ENCODE measurements around the gene UFSP1.

The UFSP1 gene

DNA sequence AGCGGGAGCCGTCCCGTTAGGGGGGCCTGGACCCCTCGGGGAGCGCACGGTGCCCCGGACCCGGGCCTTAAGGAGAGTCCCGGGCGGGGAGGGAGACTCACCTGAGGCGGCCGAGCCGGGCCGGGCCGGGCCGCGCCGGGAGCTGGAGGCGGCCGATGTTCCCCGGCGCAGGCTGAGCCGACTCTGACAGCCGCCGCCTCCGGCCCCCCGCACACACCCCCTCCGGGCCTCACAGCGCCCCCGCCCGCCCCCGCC, 6.1 kb upstream of the UFSP1 start, which contains the start of gene ACHE:
TSS of gene ACHE (minus strand) at position 188 of the 255 bp plus-strand sequence. CDS start 1,656 bp downstream, outside the sequence.
- no peak for DNase-seq

DNA sequence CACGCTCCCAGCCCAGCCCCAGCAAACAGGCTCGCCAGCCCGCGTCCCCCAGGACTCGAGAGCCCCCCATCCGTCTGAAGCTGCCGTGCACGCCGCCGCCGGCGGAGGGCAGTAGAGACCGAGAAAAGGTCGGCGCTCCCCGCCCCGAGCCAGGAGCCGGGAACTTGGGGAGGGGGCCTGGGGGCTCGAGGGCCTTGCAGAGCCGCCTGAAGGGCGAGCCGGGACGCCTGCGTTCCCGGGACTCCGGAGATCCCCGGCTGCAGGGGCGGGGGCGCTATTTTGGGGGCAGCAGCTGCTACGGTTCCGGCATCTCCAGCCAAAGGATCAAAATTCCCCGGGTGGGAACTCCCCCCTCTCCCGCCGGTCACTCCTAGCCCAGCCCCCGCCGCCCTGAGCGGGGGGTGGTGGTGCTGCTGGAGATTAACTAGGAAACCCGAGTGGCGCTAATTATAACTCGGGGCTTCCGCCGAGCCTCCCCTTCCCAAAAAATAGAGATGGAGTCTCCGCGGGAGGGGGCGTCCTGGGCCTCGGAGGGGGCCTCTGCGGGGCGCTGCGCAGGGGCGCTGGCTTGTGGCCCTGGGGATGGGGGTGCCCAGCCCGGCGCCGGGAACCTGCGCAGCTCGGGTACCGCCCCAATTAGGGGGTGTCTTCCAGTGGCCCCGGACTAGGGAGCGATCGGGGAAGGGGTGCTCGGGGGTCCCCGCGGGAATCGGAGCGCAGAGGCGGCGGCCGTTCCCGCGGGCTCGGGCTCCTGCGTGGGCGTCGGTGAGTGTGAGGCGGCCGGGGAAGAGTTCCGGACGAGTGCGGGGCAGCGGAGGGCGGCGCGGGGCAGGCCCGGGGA, 5.6 kb upstream of the UFSP1 start:
- peak; percentile 50 for DNase-seq

DNA sequence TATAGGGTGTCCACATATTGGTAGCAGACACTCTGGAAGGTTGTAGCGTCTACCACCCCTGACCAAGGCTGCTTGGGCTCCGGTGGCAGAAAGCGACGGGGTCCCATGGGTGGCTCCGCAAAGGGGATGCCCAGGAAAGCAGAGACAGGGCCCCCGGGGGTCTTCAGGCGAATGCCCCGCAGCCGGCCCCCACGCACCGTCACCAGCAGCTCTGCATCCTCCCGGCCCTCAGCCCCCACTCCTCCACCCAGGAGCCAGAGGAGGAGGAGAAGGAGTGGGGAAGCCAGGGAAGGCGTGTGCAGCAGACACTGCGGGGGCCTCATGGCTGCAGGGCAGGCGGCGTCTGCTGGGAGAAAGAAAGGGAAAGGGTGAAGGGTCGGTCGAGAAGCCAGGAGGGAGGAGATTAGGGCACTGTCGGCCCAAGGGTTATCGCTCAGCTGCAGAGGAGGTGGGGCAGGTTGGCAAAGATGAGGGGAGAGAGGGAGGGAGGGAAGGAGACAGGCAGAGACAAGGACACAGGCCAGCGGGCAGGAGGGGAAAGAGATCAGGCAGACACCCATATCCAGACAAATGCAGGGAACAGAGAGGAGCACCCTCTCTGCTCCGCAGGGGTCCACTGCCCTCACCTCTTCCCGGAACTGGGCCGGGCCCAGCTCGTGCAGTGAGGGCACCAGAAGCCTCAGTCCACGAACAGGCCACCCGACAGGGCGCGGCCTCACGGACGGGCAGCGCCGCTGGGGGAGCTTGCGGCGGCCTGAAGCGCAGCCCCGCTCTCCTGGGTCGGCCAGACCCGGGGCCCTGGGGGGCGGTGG, 4.6 kb upstream of the UFSP1 start:
- no peak for DNase-seq

DNA sequence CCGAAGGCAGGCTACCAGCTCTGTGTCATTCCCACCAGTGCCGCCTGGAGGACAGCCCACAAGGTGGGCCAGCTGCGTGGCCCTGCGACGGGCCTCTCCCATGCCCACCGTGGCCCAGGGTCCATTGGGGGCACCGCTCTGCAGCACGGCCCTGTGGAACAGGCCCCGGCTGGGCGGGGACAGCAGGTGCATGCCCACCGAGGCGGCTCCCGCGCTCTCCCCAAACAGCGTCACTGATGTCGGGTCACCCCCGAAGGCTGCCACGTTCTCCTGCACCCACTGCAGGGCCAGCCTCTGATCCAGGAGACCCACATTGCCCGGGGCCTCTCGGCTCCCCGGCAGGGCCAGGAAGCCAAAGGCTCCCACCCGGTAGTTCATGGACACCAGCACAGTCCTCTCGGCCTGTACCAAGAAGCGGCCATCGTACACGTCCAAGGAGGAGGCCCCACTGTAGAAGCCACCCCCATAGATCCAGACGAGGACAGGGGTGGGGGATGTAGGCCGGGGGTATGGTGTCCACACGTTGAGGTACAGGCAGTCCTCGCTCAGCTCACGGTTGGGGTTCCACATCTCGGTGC, 3.9 kb upstream of the UFSP1 start:
- no peak for DNase-seq

DNA sequence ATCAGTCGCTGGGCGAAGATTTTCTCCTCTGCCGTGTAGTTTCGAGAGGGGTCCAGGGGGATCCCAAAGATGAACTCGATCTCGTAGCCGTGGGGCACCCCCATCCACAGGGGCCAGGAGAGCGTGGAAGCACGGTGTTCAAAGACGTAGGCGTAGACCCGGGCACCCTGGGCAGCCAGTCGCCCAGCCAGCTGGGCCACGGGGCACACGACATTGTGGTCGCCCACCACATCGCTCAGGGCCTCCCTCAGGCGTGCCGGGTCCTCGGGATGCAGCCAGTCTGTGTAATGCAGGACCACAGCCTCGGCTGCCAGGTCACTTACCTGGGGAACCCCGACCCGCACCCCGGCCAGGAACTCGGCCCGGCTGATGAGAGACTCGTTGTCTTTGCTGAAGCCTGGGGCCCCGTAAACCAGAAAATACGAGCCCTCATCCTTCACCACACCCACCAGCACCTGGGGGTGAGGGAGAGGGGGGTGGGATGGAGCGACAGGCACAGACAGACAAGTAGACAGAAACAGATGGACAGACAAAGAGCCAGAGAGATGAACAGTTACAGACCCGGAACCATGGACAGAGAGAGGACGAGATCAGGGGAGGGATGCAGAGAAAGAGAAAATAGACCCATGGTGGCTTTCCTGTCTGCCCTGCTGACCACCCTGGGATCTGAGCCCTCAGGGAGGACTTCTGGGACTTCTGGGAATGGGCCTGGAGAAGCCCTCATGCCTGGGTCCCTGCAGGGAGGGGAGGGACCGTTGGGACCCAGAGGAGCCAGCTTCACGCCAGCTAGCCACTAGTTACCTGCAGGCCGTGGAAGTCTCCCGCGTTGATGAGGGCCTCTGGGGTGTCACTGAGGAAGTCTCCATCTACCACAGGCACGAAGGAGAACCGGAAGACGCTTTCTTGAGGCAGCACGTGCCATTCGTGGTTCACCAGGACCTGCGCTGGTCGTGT, 3.1 kb upstream of the UFSP1 start:
- no peak for DNase-seq

DNA sequence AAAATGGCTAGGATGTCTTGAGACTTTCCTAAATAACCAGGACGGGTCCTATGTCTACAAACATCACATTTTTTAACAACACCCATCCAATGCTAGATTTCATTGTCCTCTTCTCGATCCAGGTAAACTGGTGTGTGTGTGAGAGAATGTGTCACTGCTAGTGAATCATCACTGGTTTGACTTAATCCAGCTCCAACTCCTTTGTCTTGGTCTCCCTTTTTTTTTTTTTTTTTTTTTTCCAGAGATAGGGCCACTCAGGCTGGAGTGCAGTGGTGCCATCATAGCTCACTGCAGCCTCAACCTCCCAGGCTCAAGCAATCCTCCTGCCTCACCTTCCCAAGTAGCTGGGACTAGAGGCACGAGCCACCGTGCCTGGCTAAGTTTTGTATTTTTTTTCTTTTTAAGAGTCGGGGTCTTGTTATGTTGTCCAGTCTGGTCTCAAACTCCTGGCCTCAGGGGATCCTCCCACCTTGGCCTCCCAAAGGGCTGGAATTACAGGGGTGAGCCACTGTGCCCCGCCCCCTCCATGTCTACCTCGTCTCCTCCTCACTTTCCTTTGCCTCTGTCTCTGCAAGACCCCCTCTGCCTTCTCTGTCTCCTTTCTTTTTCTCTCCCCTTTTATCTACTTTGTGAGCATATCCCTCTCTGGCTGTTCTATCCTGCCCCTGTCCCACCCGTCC, 2.2 kb upstream of the UFSP1 start:
- DNase-seq: no peak

DNA sequence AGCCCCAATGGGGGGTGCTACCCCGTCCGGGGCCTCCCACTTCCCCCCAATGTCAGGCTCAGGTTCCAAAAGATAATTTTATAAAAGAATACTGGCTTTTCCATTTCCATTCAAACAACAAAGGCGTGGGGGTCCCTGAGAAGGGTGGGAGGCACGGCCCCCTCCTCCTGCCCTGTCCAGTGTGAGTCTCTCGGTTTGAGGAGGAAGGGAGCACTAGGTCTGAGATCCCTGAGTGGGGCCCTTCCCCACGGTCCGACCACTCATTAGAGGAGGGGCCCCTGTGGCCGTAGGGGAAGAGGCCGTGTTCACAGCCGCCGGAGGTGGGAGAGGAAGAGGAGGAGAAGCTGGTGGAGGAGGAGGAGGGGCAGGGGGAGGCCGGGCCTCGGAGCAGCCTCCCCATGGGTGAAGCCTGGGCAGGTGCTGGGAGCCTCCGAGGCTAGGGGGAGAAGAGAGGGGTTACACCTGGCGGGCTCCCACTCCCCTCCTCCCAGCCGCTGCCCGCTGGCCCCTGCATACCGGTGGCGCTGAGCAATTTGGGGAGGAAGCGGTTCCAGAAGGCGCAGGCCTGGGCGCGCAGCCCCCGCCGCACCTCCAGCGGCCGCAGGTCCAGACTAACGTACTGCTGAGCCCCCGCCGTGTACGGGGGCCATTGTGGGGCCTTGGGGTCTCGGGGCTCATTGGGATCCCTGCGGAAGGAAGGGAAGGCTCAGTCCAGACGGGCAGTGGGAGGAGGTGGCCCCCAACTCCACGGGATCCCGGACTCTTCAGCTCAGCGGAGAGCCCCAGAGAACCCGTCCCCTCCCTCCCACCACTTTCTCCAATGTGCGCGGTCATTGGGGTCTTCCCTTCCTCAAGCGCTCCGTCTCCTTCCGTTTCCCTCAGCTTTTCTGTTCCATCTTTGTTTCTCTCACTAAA, 1.4 kb upstream of the UFSP1 start:
- no peak for DNase-seq

DNA sequence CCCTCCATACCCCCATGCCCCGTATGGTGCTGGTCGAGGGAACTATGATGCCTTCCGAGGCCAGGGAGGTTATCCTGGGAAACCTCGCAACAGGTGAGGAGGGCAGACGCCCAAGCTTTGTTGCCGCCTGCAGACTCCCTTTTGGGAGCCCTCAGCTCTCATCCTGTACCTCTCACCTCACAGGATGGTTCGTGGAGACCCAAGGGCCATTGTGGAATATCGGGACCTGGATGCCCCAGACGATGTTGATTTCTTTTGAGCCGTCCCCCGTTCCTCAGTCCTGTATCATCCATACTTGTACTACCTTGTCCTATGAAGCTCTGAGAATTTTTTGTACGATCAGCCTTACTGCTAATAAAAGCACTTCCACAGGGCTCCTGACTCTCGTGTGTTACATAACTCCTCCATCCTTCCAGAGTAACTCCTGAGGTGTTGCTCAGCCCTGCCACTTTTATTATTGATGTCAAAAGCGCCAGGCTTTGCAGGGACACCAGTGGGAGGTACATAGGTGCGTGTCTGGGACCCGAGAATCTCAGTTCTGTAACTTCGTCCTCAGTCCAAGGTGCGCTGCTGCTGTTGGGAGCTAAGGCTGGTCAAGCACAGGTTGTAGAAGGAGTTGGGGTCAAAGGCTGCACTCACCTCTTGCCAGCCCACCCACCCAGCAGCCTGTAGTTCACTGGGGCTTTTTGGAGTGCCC, 1.1 kb downstream of the UFSP1 start:
- no peak for DNase-seq

DNA sequence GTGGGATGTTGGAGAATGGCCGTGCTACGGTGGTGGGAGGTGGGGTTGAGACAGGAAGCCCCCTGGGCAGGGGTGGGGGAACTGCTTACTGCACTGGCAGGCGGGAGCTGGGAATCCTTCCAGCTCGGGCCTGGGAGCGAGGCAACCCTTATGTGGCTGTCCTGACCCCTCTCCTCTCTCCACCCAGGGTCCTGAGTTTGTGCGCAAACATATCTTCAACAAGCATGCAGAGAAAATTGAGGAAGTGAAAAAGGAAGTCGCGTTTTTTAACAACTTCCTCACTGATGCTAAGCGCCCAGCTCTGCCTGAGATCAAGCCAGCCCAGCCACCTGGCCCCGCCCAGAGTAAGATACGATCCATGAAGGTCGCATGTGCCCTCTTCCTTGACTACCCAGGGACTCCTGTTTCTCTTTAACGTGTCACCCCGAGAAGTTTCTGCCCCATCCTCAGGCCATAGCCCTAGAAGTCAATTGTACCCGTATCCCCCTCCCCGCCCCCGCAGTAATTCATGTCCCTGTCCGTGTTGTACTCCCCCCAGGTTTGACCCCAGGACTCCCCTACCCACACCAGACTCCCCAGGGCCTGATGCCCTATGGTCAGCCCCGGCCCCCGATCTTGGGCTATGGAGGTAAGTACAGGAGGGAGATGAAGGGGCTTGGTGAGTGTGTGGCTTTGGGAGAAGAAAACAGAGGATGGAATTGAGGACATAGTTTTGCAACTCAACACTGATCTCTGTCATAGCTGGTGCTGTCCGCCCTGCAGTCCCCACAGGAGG, 1.8 kb downstream of the UFSP1 start:
- peak; percentile 51 for DNase-seq

DNA sequence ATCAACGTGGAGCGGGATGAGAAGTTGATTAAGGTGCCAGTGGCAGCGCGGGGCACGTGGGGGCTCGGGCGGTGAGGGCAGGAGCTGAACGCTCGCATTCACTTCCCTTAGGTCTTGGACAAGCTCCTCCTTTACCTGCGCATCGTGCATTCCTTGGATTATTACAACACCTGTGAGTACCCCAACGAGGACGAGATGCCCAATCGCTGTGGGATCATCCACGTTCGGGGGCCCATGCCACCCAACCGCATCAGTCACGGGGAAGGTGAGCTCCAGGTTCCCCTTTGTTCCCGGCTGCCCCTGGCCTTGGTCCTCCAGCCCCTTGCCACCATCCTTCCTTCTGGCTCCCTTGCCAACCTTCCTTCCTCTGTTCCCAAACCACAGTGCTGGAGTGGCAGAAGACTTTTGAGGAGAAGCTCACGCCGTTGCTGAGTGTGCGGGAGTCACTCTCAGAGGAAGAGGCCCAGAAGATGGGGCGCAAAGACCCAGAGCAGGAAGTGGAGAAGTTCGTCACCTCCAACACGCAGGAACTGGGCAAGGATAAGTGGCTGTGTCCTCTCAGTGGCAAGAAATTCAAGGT, 2.5 kb downstream of the UFSP1 start:
- DNase-seq: no peak

DNA sequence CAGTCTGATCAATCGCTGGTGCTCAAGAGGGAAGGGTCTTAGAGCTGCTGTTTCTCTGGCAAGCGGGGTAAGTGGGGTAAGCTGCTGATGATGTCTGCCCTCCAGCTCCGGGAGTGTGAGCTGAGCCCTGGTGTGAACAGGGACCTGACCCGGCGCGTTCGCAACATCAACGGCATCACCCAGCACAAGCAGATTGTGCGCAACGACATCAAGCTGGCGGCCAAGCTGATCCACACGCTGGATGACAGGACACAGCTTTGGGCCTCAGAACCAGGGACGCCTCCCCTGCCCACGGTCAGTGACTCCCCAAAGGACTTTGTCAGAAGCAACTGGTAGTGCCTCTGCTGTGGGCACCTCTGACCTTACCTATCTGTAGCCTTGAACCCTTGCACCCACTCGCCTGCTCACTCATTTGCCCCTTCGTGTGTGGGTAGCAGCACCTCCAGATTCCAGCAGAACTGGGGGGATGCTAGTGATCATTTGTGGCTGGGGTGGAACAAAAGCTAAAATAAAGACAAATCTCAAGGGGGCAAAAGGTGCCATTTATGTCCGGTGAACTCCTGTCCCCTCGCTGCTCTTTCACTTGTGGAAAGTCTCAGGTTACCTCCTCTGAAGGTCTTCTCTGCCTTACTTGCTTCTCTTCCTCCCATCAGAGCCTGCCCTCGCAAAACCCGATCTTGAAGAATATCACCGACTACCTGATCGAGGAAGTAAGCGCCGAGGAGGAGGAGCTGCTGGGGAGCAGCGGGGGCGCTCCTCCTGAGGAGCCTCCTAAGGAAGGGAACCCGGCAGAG, 3.2 kb downstream of the UFSP1 start:
- no peak for DNase-seq

DNA sequence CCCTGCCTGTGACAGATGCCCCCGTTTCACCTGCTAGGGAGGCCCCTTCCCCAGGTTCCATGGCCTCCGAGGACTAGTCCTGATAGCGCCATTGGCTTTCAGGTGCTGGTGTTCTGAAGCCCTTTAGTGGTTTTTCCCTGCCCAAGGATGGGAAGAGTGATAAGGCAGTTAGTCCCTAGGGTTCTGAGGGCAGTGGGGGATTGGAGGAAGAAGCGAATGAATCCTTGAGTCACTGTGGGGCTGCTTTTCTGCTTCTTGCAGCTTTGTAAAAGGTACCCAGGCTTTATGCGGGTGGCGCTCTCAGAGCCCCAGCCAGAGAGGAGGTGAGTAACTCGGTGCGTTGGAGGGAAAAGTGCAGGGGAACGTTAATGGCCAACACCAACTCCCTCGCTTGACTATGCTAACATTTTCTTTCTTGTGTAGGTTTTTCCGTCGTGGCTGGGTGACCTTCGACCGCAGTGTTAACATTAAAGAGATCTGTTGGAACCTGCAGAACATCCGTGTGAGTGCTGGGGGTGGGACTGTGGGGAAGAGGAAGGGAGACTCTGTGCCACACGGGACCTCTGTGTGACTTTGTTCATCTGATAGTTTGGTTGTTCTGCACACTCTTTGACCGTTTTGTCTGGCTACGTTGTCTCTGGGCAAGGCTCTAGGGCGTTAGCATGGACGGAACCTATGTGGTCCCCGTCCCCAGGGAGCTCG, 3.9 kb downstream of the UFSP1 start:
- DNase-seq: no peak

DNA sequence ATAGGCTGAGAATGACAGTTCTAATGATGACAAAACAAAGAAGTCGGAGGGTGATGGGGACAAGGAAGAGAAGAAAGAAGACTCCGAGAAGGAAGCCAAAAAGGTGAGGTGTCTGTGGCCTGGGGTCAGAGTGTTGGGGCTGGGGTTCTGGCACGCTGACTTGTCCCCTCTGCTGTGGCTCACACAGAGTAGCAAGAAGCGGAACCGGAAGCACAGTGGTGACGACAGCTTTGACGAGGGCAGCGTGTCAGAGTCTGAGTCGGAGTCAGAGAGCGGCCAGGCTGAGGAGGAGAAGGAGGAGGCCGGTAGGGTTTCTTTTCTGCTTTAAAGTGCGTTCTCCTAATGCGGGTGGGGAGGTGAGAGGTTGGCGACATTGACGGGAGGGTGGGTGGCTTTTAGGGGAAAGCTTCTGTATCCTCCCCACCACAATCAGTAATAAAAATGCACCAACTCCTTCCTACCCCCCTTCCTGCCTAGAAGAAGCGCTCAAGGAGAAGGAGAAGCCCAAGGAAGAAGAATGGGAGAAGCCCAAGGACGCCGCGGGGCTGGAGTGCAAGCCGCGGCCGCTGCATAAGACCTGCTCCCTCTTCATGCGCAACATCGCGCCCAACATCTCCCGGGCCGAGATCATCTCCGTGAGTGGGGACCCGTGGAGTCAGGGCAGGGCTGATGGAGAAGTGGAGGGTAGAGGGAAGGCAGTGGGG, 4.6 kb downstream of the UFSP1 start:
- peak; percentile 48 for DNase-seq

DNA sequence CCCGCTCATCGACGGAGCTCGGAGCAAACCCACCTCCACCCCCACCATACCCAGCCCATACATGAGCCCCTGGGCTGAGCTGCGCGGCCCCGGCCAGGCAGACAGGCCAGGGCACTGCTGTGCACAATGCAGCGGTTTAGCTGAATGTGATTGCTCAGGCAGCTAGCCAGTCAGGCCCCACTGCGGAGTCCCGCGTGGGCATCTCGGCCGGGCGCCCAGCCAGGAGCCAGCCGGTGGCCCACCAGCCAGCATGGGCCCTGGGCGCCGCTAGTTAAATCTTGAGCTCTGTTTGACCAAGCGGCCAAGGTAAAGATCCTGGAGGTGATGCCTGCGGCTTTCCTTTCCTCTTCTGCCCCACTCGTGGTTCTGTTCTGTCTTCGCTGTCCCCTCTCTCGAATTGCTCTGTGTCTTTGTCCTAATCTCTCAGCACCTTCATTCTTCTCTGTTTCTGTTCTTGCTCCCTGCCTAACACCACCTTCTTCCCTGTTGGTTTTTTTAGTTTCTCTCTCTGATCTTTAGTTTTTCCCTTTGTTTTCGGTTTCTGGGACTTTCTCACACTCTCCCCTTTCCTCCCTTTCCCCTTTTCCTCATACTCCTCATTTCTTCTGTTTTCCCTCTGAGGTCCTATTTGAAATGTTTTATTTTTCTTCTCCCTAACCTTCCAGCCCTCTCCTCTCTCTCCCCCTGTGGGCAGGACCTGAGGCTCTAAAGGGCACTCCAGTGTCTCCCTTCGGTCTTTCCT, 6.6 kb downstream of the UFSP1 start:
- no peak for DNase-seq

DNA sequence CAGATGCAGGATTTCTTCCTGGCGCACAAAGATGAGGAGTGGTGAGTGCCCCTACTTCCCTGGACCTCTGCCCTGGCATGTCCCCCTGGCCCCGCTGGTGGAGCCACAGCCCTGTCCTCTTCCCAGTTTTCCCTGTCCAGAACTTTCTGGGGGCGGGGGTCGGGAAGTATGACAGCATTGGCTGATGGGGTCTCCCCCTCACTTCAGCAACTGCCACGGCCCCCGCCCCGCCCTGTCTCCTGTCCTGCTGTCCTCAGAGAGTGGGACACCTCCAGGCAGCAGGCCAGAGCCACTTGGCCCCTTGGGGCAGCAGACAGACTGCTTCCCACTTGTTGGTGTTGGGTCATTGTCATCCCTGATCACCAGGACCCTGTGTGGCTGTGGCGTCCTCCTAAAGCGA, 7.3 kb downstream of the UFSP1 start:
- no peak for DNase-seq

DNA sequence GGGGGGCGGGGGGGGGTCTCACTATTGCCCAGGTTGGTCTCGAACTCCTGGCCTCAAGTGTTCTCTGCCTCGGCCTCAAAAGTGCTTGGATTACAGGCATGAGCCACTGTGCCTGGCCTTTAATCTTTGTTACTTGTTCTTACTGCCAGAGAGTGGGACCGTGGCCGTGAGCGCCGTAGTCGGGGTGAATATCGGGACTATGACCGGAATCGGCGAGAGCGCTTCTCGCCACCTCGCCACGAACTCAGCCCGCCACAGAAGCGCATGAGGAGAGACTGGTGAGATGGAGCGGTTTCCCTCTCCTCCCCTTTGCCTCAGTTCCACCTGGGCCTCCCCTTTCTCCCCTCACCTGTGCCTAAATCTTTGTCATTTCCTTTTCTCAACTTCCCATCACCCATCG, 8.4 kb downstream of the UFSP1 start:
- DNase-seq: no peak

Measured in T-helper 9 cell (primary cell).